Common myeloid progenitor, CD34-positive (primary cell): ENCODE results near the gene RMND1.
"Not testable (repeated sequence)": the region's sequence is repeated elsewhere in the genome, so short reads cannot be mapped to it uniquely, and the experiment has no call there.

Experiments
- CTCF ChIA-PET: fragments of 350-600 bp; sonication (Branson Sonifier 250); formaldehyde crosslinking; loops from one replicate; lab custom pipeline; 2021; ENCODE audit warnings: antibody characterized with exemption; lab: Charles Lee
- POLR2A ChIA-PET: fragments of 350-600 bp; sonication (Branson Sonifier 250); formaldehyde crosslinking; loops from one replicate; lab custom pipeline; 2021; ENCODE audit warnings: antibody characterized with exemption; lab: Charles Lee
- DNase-seq, 3 donors: peaks; one replicate each; pipeline versions ENCODE4 v3.0.0 to v3.0.0-alpha.2; 2013
- H3K27ac ChIP-seq, 2 experiments: 1 replicate in 1 of 2; 2 replicates in 1 of 2; pipeline ENCODE4 v1.7.0; 2013; ENCODE audit warnings: inconsistent platforms in 2 of 2, low read length in 2 of 2, mild to moderate bottlenecking in 2 of 2, low read depth in 1 of 2, moderate library complexity in 1 of 2; ENCODE audit not compliant: severe bottlenecking in 2 of 2, insufficient read depth in 1 of 2, poor library complexity in 1 of 2
- H3K27me3 ChIP-seq, 5 experiments: replicated peaks in 2 of 5; 1 replicate in 3 of 5; 2 replicates in 2 of 5; pipeline versions ENCODE4 v1.6.1 to v1.7.0; 2013; ENCODE audit warnings: low read length in 4 of 5, mild to moderate bottlenecking in 2 of 5, moderate library complexity in 2 of 5, inconsistent platforms in 1 of 5; ENCODE audit not compliant: insufficient read depth in 5 of 5, control insufficient read depth in 4 of 5
- H3K36me3 ChIP-seq, 4 experiments: 1 replicate in 2 of 4; 2 replicates in 2 of 4; pipeline versions ENCODE4 v1.6.1 to v1.7.0; 2013; ENCODE audit warnings: low read length in 3 of 4, control low read depth in 1 of 4, mild to moderate bottlenecking in 1 of 4; ENCODE audit not compliant: control insufficient read depth in 4 of 4, insufficient read depth in 4 of 4
- H3K4me1 ChIP-seq, 4 experiments: 1 replicate in 3 of 4; 2 replicates in 1 of 4; pipeline versions ENCODE4 v1.6.1 to v1.7.1; 2013; ENCODE audit warnings: low read length in 3 of 4, mild to moderate bottlenecking in 3 of 4, control low read depth in 1 of 4, inconsistent platforms in 1 of 4, moderate library complexity in 1 of 4; ENCODE audit not compliant: control insufficient read depth in 4 of 4, insufficient read depth in 4 of 4; ENCODE audit errors: control extremely low read depth in 1 of 4
- H3K4me3 ChIP-seq, 7 experiments: 1 replicate in 4 of 7; 2 replicates in 3 of 7; pipeline versions ENCODE4 v1.5.1 to v1.7.0; 2013; ENCODE audit warnings: mild to moderate bottlenecking in 7 of 7, low read length in 6 of 7, moderate library complexity in 6 of 7, inconsistent platforms in 2 of 7, low read depth in 2 of 7, control low read depth in 1 of 7; ENCODE audit not compliant: insufficient read depth in 4 of 7, control insufficient read depth in 1 of 7; ENCODE audit errors: extremely low read depth in 1 of 7
- H3K9me3 ChIP-seq, 5 experiments: 1 replicate in 4 of 5; 2 replicates in 1 of 5; pipeline versions ENCODE4 v1.6.1 to v1.7.1; 2013; ENCODE audit warnings: low read length in 4 of 5, mild to moderate bottlenecking in 2 of 5, inconsistent platforms in 1 of 5, low read depth in 1 of 5, moderate library complexity in 1 of 5; ENCODE audit not compliant: control insufficient read depth in 4 of 5, insufficient read depth in 2 of 5; ENCODE audit errors: control extremely low read depth in 1 of 5
- WGBS: methylation state at CpG from one replicate; pipeline ENCODE4 v1.1.5; 2013; ENCODE audit not compliant: insufficient coverage; 5-methylcytosine and 5-hydroxymethylcytosine counted together

RMND1 gene

GRCh38 chr6:151461673-151462072 lies 9.7 kb upstream of the RMND1 start:
- H3K9me3 ChIP-seq: no peaks in the 10 kb centered on the region
- ChIA-PET POLR2A (no interaction called here), CTCF (no interaction called here)
- no peak for DNase-seq
- H3K27ac ChIP-seq: no peak overlapping the region
- peaks cover 6 to 52% (median 23%) of the 10 kb centered on the region in 4 experiments for H3K36me3 ChIP-seq
- H3K27me3 ChIP-seq: no peaks in the 10 kb centered on the region
- H3K4me3 ChIP-seq: no peak overlapping the region
- no peaks in the 10 kb centered on the region for H3K4me1 ChIP-seq
- 100% methylated on average over 4 of the region's 4 CpGs for WGBS

GRCh38 chr6:151455751-151456398 lies 3.9 kb upstream of the RMND1 start:
- Histone ChIP-seq H3K36me3 (peaks cover 0 to 29% (median 15%) of the 10 kb centered on the region in 4 experiments), H3K4me1 (peaks cover 11 to 23% (median 17%) of the 10 kb centered on the region in 4 experiments)
- POLR2A ChIA-PET, H3K27ac ChIP-seq, H3K9me3 ChIP-seq, H3K27me3 ChIP-seq, CTCF ChIA-PET, DNase-seq, H3K4me3 ChIP-seq: not testable (repeated sequence)
- no CpG with 5 or more reads among the region's 10 CpGs for WGBS

- ChIA-PET CTCF (interaction anchor here (0.8 to 2.0 kb wide), 3 partner anchors 11 to 48 kb away, joined by 3 to 15 read pairs (median 4); no protein-coding TSS in a partner anchor), POLR2A (interaction anchor here (1.1 kb wide), 1 partner anchor 12 kb away, joined by 4 read pairs; no protein-coding TSS in a partner anchor)
- H3K27me3 ChIP-seq: no peaks in the 10 kb centered on the region
- WGBS: under 1% methylated on average over 16 of the region's 24 CpGs
- peak overlapping the region; percentile 85 to 99 (median 92) for H3K4me3 ChIP-seq
- peaks cover 0 to 9% (median 2%) of the 10 kb centered on the region in 4 experiments for H3K36me3 ChIP-seq
- peaks cover 11 to 23% (median 17%) of the 10 kb centered on the region in 4 experiments for H3K4me1 ChIP-seq
- no peaks in the 10 kb centered on the region for H3K9me3 ChIP-seq
- H3K27ac ChIP-seq: peak overlapping the region; percentile 61 to 83
- DNase-seq: peak in 2 of 3 donors; percentile 40 to 57
Observed at GRCh38 chr6:151452750-151453427, 963 bp upstream of the RMND1 start.

GRCh38 chr6:151451417-151451949 lies 443 bp downstream of the RMND1 start:
- ChIA-PET CTCF (interaction anchor here (0.8 to 2.0 kb wide), 8 partner anchors 10 to 61 kb away, joined by 3 to 15 read pairs (median 3); no protein-coding TSS in a partner anchor), POLR2A (interaction anchor here (0.8 to 1.1 kb wide), 2 partner anchors 10 to 239 kb away, joined by 3 to 4 read pairs; no protein-coding TSS in a partner anchor)
- Histone ChIP-seq H3K4me1 (peaks cover 11 to 23% (median 17%) of the 10 kb centered on the region in 4 experiments), H3K27ac (peak overlapping the region; percentile 33 to 67), H3K4me3 (peak overlapping the region; percentile 79 to 99 (median 92)), H3K36me3 (peaks cover 0 to 8% (median 0%) of the 10 kb centered on the region in 4 experiments), H3K9me3 (no peaks in the 10 kb centered on the region), H3K27me3 (no peaks in the 10 kb centered on the region)
- WGBS: under 1% methylated on average over 21 of the region's 22 CpGs
- no peak for DNase-seq

GRCh38 chr6:151450928-151451327 lies 998 bp downstream of the RMND1 start:
- H3K27me3 ChIP-seq, POLR2A ChIA-PET, DNase-seq, H3K9me3 ChIP-seq, H3K36me3 ChIP-seq: not testable (repeated sequence)
- peak overlapping the region in 6 of 7 experiments; percentile 89 to 99 (median 94) for H3K4me3 ChIP-seq
- H3K4me1 ChIP-seq: peaks cover 11 to 25% (median 17%) of the 10 kb centered on the region in 4 experiments
- H3K27ac ChIP-seq: peak overlapping the region in 1 of 2 experiments; percentile 67
- CTCF ChIA-PET: interaction anchor here (0.9 to 2.0 kb wide), 3 partner anchors 9 to 13 kb away, joined by 3 to 15 read pairs (median 4); no protein-coding TSS in a partner anchor
- 100% methylated on average over 1 of the region's 6 CpGs for WGBS

- no peaks in the 10 kb centered on the region for H3K27me3 ChIP-seq
- WGBS: 100% methylated on average over 11 of the region's 12 CpGs
- DNase-seq: peak in 1 of 3 donors; percentile 14
- H3K4me1 ChIP-seq: peaks cover 11 to 20% (median 14%) of the 10 kb centered on the region in 4 experiments
- CTCF ChIA-PET: interaction anchor here (0.7 to 1.0 kb wide), 2 partner anchors 15 to 557 kb away, joined by 3 read pairs; no protein-coding TSS in a partner anchor
- POLR2A ChIA-PET: no interaction called here
- H3K4me3 ChIP-seq: no peak overlapping the region
- H3K36me3 ChIP-seq: peaks cover 2 to 13% (median 4%) of the 10 kb centered on the region in 4 experiments
- no peak overlapping the region for H3K27ac ChIP-seq
- H3K9me3 ChIP-seq: no peaks in the 10 kb centered on the region
Observed at GRCh38 chr6:151448623-151449022, 3.3 kb downstream of the RMND1 start.
